H1 (cell line): ENCODE measurements around the gene PLA2G4E.

Source experiments
- CHD2 ChIP-seq: IDR thresholded peaks from 2 replicates; pipeline ENCODE4 v1.6.1; 2012; ENCODE audit warnings: low read length, improper control_type of control experiment
- CTCF ChIP-seq, 3 experiments: IDR thresholded peaks; 1 replicate in 2 of 3; 2 replicates in 1 of 3; pipeline versions ENCODE4 v1.5.1 to v1.6.1; 2011; ENCODE audit warnings: low read length in 3 of 3, mild to moderate bottlenecking in 3 of 3, inconsistent platforms in 2 of 3, low read depth in 1 of 3, moderate library complexity in 1 of 3; ENCODE audit not compliant: insufficient read depth in 1 of 3; ENCODE audit errors: control extremely low read depth in 1 of 3
- EP300 ChIP-seq, 2 experiments: IDR thresholded peaks; 1 replicate in 1 of 2; 2 replicates in 1 of 2; pipeline ENCODE4 v1.6.1; 2011 to 2012; ENCODE audit warnings: low read depth in 2 of 2, low read length in 2 of 2, mild to moderate bottlenecking in 2 of 2, borderline replicate concordance in 1 of 2, inconsistent platforms in 1 of 2, moderate library complexity in 1 of 2
- EZH2 ChIP-seq: fragments of 200-600 bp; sonication (generic); IDR thresholded peaks from 2 replicates; pipeline ENCODE4 v1.7.1; 2012; ENCODE audit warnings: low read depth, mild to moderate bottlenecking, moderate library complexity, low read length, inconsistent platforms; ENCODE audit not compliant: severe bottlenecking
- POLR2A ChIP-seq, 2 experiments: IDR thresholded peaks; 1 replicate in 1 of 2; 2 replicates in 1 of 2; pipeline ENCODE4 v1.6.1; 2011; ENCODE audit warnings: low read depth in 2 of 2, low read length in 2 of 2, mild to moderate bottlenecking in 2 of 2; ENCODE audit errors: control extremely low read depth in 1 of 2
- TAF1 ChIP-seq: IDR thresholded peaks from 2 replicates; pipeline ENCODE4 v1.6.1; 2011; ENCODE audit warnings: mild to moderate bottlenecking, low read depth, low read length
- TF ChIP-seq, protein P1 (sequence below): IDR thresholded peaks from 2 replicates; pipeline ENCODE4 v1.6.1; 2011; ENCODE audit warnings: low read length, improper control_type of control experiment

GRCh38 chr15:41970456-41970855 is 50.4 kb downstream of the PLA2G4E start:
- no peak for TF ChIP-seq POLR2A (IDR thresholded peaks at IDR 0.05; ENCODE audit: control extremely low read depth in 1 of 2, low read depth in 2 of 2, low read length in 2 of 2)
- no peak for TF ChIP-seq CTCF (IDR thresholded peaks at IDR 0.05; ENCODE audit: control extremely low read depth in 1 of 3, insufficient read depth in 1 of 3, low read depth in 1 of 3, low read length in 3 of 3)
- TF ChIP-seq, protein P1, sequence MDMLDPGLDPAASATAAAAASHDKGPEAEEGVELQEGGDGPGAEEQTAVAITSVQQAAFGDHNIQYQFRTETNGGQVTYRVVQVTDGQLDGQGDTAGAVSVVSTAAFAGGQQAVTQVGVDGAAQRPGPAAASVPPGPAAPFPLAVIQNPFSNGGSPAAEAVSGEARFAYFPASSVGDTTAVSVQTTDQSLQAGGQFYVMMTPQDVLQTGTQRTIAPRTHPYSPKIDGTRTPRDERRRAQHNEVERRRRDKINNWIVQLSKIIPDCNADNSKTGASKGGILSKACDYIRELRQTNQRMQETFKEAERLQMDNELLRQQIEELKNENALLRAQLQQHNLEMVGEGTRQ, result no peak
- TF ChIP-seq TAF1, result no peak
- TF ChIP-seq EZH2, result no peak
- TF ChIP-seq EP300 (IDR thresholded peaks at IDR 0.05; ENCODE audit: borderline replicate concordance in 1 of 2, low read depth in 2 of 2, low read length in 2 of 2), result no peak
- TF ChIP-seq CHD2, result no peak
